Measurements from ENCODE around the gene CTU2.

CTU2 gene

GRCh38 chr16:88706229-88706964 lies at the start of gene CTU2, which contains the start of gene RNF166:
TSS of gene CTU2 (plus strand) at chr16:88706503. CDS start at chr16:88706531, 28 bp downstream.
TSS of gene RNF166 (minus strand) at chr16:88706408. CDS start at chr16:88706325, 83 bp downstream.
- no peak for TF ChIP-seq CTCF (IDR thresholded peaks at IDR 0.05; ENCODE audit: insufficient read depth, low read depth, low read length, missing control alignments)
- DNase-seq (ENCODE audit: low read depth): peak; percentile 92
- peak within 1 kb of the TSS; percentile 96 for H3K4me3 ChIP-seq (ENCODE audit: low read length)

GRCh38 chr16:88657371-88657770 lies 48.9 kb upstream of the CTU2 start:
- TF ChIP-seq CTCF (IDR thresholded peaks at IDR 0.05; ENCODE audit: insufficient read depth, low read depth, low read length, missing control alignments): no peak
- DNase-seq (ENCODE audit: low read depth): no peak
- H3K4me3 ChIP-seq (ENCODE audit: low read length): no peak overlapping the region

- no peak for DNase-seq (ENCODE audit: low read depth)
- no peak overlapping the region for H3K4me3 ChIP-seq (ENCODE audit: low read length)
- no peak for TF ChIP-seq CTCF (IDR thresholded peaks at IDR 0.05; ENCODE audit: insufficient read depth, low read depth, low read length, missing control alignments)
Observed at GRCh38 chr16:88658714-88659113, 47.6 kb upstream of the CTU2 start.

- no peak for TF ChIP-seq CTCF (IDR thresholded peaks at IDR 0.05; ENCODE audit: insufficient read depth, low read depth, low read length, missing control alignments)
- DNase-seq (ENCODE audit: low read depth): no peak
- no peak overlapping the region for H3K4me3 ChIP-seq (ENCODE audit: low read length)
Observed at GRCh38 chr16:88659160-88659559, 47.1 kb upstream of the CTU2 start.

GRCh38 chr16:88661468-88661867 lies 44.8 kb upstream of the CTU2 start:
- peak overlapping the region; percentile 85 for H3K4me3 ChIP-seq (ENCODE audit: low read length)
- TF ChIP-seq CTCF (IDR thresholded peaks at IDR 0.05; ENCODE audit: insufficient read depth, low read depth, low read length, missing control alignments): no peak
- DNase-seq (ENCODE audit: low read depth): no peak

- DNase-seq (ENCODE audit: low read depth): no peak
- TF ChIP-seq CTCF (IDR thresholded peaks at IDR 0.05; ENCODE audit: insufficient read depth, low read depth, low read length, missing control alignments): no peak
- H3K4me3 ChIP-seq (ENCODE audit: low read length): peak overlapping the region; percentile 85
Observed at GRCh38 chr16:88662222-88662842, 44.0 kb upstream of the CTU2 start.

All from epithelial cell of esophagus (primary cell).